Stimulated activated CD8-positive, alpha-beta memory T cell treated with anti-CD3 and anti-CD28 coated beads, Interleukin-15, amount 100 ng/mL, for 24 hours (primary cell): ENCODE data around the gene CAMK1D.
"Not testable (repeated sequence)": the region's sequence is repeated elsewhere in the genome, so short reads cannot be mapped to it uniquely, and the experiment has no call there.

ENCODE experiments used
- DNase-seq: peaks from one replicate; pipeline ENCODE4 v3.0.0-alpha.2; 2020; ENCODE audit warnings: low read depth

The CAMK1D gene

GRCh38 chr10:12348870-12349628 lies at the start of gene CAMK1D:
CAMK1D (plus strand) TSS chr10:12349547.
- peak; percentile 61 for DNase-seq

GRCh38 chr10:12301036-12301435 lies 48.3 kb upstream of the CAMK1D start:
- not testable (repeated sequence) for DNase-seq

- no peak for DNase-seq
These were observed 41.3 kb upstream of the CAMK1D start for GRCh38 chr10:12308057-12308456.

- DNase-seq, result no peak
These were observed 40.5 kb upstream of the CAMK1D start for GRCh38 chr10:12308736-12309375.

- DNase-seq, result not testable (repeated sequence)
These were observed 39.6 kb upstream of the CAMK1D start for GRCh38 chr10:12309783-12310182.

GRCh38 chr10:12314836-12315235 lies 34.5 kb upstream of the CAMK1D start:
- DNase-seq, result no peak

GRCh38 chr10:12319076-12319475 lies 30.3 kb upstream of the CAMK1D start:
- no peak for DNase-seq

- DNase-seq, result no peak
These were observed 28.5 kb upstream of the CAMK1D start for GRCh38 chr10:12320892-12321291.

GRCh38 chr10:12321641-12322040 lies 27.7 kb upstream of the CAMK1D start:
- no peak for DNase-seq

- no peak for DNase-seq
These were observed 26.7 kb upstream of the CAMK1D start for GRCh38 chr10:12322583-12323131.

- no peak for DNase-seq
These were observed 24.8 kb upstream of the CAMK1D start for GRCh38 chr10:12324530-12324929.

GRCh38 chr10:12327074-12327473 lies 22.3 kb upstream of the CAMK1D start:
- no peak for DNase-seq

- DNase-seq, result no peak
These were observed 21.9 kb upstream of the CAMK1D start for GRCh38 chr10:12327476-12327875.

- DNase-seq, result not testable (repeated sequence)
These were observed 21.0 kb upstream of the CAMK1D start for GRCh38 chr10:12328312-12328711.

GRCh38 chr10:12332572-12333379 lies 16.6 kb upstream of the CAMK1D start:
- no peak for DNase-seq

- DNase-seq, result no peak
These were observed 15.8 kb upstream of the CAMK1D start for GRCh38 chr10:12333380-12334185.

- DNase-seq, result no peak
These were observed 15.2 kb upstream of the CAMK1D start for GRCh38 chr10:12334186-12334530.

- DNase-seq, result not testable (repeated sequence)
These were observed 14.2 kb upstream of the CAMK1D start for GRCh38 chr10:12335169-12335568.

GRCh38 chr10:12337453-12338372 lies 11.6 kb upstream of the CAMK1D start:
- no peak for DNase-seq

GRCh38 chr10:12338981-12339380 lies 10.4 kb upstream of the CAMK1D start:
- DNase-seq, result no peak

GRCh38 chr10:12340371-12340770 lies 9.0 kb upstream of the CAMK1D start:
- DNase-seq, result no peak
